K562 (cell line): ENCODE results near the gene HIRIP3. TPM values are rescaled to one million over a fixed set of nuclear protein-coding genes. Genes with fewer than 3 reads are reported as not detected.

Experiments
- ARID2 ChIP-seq: fragments of 450-650 bp; IDR thresholded peaks from 2 replicates; pipeline ENCODE4 v1.6.1; 2017; ENCODE audit warnings: antibody characterized with exemption, mild to moderate bottlenecking
- C11orf30 ChIP-seq: fragments of 450-650 bp; IDR thresholded peaks from 2 replicates; pipeline ENCODE4 v1.6.1; 2016; ENCODE audit warnings: low read depth, mild to moderate bottlenecking
- CBFA2T3 ChIP-seq: fragments of 450-650 bp; IDR thresholded peaks from 2 replicates; pipeline ENCODE4 v1.6.1; 2017
- CCAR2 ChIP-seq: fragments of 200-400 bp; formaldehyde crosslinking; IDR thresholded peaks from 2 replicates; pipeline ENCODE4 v1.6.1; 2017; ENCODE audit warnings: mild to moderate bottlenecking, low read depth, low read length
- NCOR1 ChIP-seq: fragments of 450-650 bp; IDR thresholded peaks from 2 replicates; pipeline ENCODE4 v1.6.1; 2016; ENCODE audit warnings: mild to moderate bottlenecking, moderate library complexity
- polyA plus RNA-seq, 8 experiments: library from polyadenylated mRNA; depleted of rRNA in 4 of 8; stranded (reverse) in 5 of 8; unstranded in 3 of 8; fragments of >200 nt; fragmentation: Nextera tagmentation in 2 of 8; fragmentation: Illumina TruSeq in 1 of 8; extraction: Ambion mirVana in 2 of 8; extraction: Trizol in 1 of 8; gene quantifications; 2 replicates each; pipeline versions ENCODE4 v1.2.1 to v1.2.3, GENCODE V29; 2011 to 2014; ENCODE audit warnings: inconsistent platforms in 1 of 8, missing spikeins in 1 of 8
- total RNA-seq, 7 experiments: library from RNA; depleted of rRNA in 6 of 7; stranded (reverse); fragments of >200 nt in 6 of 7; fragmentation: Illumina TruSeq in 2 of 7; extraction: Trizol in 2 of 7; gene quantifications; 2 replicates each; pipeline versions ENCODE4 v1.2.1 to v1.2.3, GENCODE V29; 2011 to 2021; ENCODE audit warnings: low replicate concordance in 1 of 7
- TF ChIP-seq, protein P1 (sequence below), 2 experiments: fragments of 450-650 bp in 1 of 2; sonication (generic) in 1 of 2; formaldehyde crosslinking in 1 of 2; IDR thresholded peaks in 1 of 2; conservative IDR thresholded peaks in 1 of 2; 2 replicates each; pipeline versions ENCODE4 v1.6.1 to v1.8.1; 2016 to 2023; ENCODE audit warnings: mild to moderate bottlenecking in 2 of 2, moderate library complexity in 2 of 2, inconsistent platforms in 1 of 2, missing genetic modification reagents in 1 of 2
- TF ChIP-seq, protein P2 (sequence below): sonication (generic); formaldehyde crosslinking; IDR thresholded peaks from 2 replicates; pipeline ENCODE4 v1.8.1; 2023; ENCODE audit warnings: mild to moderate bottlenecking, missing genetic modification reagents

Gene HIRIP3
- total and polyA plus RNA-seq, 9 of the 15 experiments (the other 6 are each of a cell fraction or from before 2014, with no cell fraction given), result 3.3 to 38.2 (median 18.2) TPM

DNA sequence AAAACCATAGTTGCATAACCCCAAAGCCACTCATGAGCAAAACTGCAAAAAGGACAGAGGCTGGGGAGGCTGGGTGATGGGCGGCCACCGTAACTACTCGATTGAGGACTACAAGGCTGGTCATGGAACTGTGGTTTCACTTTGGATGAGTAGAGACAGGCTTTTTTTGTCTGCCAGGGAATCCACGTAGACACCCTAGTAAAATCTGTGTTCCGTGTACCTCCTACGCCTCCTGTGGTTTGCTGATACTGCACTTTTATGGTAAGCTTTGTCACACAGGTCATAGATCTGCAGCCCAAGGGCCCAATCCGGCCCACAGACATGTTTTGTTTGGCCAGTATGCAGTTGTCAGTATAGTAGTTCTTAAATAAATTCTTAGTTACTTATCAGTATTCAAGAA lies 37.9 kb upstream of the HIRIP3 start (continued):
- TF ChIP-seq, protein P1, sequence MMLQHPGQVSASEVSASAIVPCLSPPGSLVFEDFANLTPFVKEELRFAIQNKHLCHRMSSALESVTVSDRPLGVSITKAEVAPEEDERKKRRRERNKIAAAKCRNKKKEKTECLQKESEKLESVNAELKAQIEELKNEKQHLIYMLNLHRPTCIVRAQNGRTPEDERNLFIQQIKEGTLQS (IDR thresholded peaks at IDR 0.05), result no peak
- TF ChIP-seq, protein P1 (CRISPR knock-in tag; conservative IDR thresholded peaks at IDR 0.05), result no peak
- TF ChIP-seq ARID2 (no peak), CBFA2T3 (peak; percentile 81), C11orf30 (peak; percentile 96), NCOR1 (peak; percentile 49; the same call in 1 of the 2 replicates), CCAR2 (no peak)
- TF ChIP-seq, protein P2, sequence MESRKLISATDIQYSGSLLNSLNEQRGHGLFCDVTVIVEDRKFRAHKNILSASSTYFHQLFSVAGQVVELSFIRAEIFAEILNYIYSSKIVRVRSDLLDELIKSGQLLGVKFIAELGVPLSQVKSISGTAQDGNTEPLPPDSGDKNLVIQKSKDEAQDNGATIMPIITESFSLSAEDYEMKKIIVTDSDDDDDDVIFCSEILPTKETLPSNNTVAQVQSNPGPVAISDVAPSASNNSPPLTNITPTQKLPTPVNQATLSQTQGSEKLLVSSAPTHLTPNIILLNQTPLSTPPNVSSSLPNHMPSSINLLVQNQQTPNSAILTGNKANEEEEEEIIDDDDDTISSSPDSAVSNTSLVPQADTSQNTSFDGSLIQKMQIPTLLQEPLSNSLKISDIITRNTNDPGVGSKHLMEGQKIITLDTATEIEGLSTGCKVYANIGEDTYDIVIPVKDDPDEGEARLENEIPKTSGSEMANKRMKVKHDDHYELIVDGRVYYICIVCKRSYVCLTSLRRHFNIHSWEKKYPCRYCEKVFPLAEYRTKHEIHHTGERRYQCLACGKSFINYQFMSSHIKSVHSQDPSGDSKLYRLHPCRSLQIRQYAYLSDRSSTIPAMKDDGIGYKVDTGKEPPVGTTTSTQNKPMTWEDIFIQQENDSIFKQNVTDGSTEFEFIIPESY, result no peak
- TF ChIP-seq, all 486 proteins: peak for 28
